ENCODE data around the gene ERN2. TPM values are rescaled to one million over a fixed set of nuclear protein-coding genes. Genes with fewer than 3 reads are reported as not detected.

Gene ERN2
- total RNA-seq, 1 experiment from 2014 or later: 2.1 TPM

DNA sequence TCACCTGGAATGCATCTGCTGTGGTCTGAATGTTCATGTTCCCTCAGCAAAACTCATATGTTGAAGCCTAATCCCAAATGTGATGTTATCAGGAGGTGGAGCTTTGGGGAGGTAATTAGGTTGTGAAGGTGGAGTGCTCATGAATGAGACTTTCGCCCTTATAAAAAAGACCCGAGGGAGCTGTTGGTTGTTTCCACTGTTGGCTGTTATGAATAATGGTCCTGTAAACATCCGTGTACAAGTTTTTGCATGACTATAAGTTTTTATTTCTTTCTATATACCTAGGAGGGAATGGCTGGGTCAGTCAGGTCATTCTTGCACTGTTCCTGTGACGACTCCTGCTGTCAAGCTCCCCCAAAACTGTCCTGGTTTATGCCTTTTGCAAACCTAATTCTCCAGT lies 32.2 kb upstream of the ERN2 start:
- no peak overlapping the region for H3K27ac Mint-ChIP-seq
- H3K27ac ChIP-seq (ENCODE audit: insufficient read length, low read depth, low read length): no peak overlapping the region
- H4K5ac ChIP-seq (ENCODE audit: insufficient read length, low read depth, low read length): no peak overlapping the region
- H2AFZ ChIP-seq (ENCODE audit: low read length): no peak overlapping the region
- H2BK5ac ChIP-seq (ENCODE audit: insufficient read length, low read length): no peak overlapping the region
- H3K79me2 ChIP-seq (ENCODE audit: insufficient read depth, low read length): no peaks in the 10 kb centered on the region
- no peaks in the 10 kb centered on the region for H3K79me1 ChIP-seq (ENCODE audit: insufficient read depth, low read depth, low read length, poor library complexity, severe bottlenecking)
- H2BK20ac ChIP-seq (ENCODE audit: low read depth, low read length, poor library complexity, severe bottlenecking): no peak overlapping the region
- no peaks in the 10 kb centered on the region for H3K9me3 Mint-ChIP-seq
- no peak overlapping the region for H3K9ac ChIP-seq (ENCODE audit: extremely low read depth, insufficient read length, low read length)
- no peak overlapping the region for H3K23ac ChIP-seq (ENCODE audit: insufficient read length, low read depth, low read length)
- H3K27me3 ChIP-seq (ENCODE audit: insufficient read depth, low read length): no peaks in the 10 kb centered on the region
- H3K27me3 Mint-ChIP-seq (ENCODE audit: low read depth): peaks cover 24% of the 10 kb centered on the region
- H3K4me3 Mint-ChIP-seq: no peak overlapping the region
- no peak overlapping the region for H4K91ac ChIP-seq (ENCODE audit: insufficient read length, low read depth, low read length)
- whole genome bisulfite sequencing (ENCODE audit: extremely low coverage, insufficient read length, low lambda C conversion rate): no CpG with 5 or more reads among the region's 4 CpGs
- no peak overlapping the region for H2BK12ac ChIP-seq (ENCODE audit: insufficient read length, low read depth, low read length)
- H2AK5ac ChIP-seq (ENCODE audit: insufficient read length, low read length): no peak overlapping the region
- H3T11ph ChIP-seq (ENCODE audit: low read length): no peak overlapping the region
- no peaks in the 10 kb centered on the region for H4K20me1 ChIP-seq (ENCODE audit: control insufficient read depth, insufficient read depth, insufficient read length)
- TF ChIP-seq, protein P1, sequence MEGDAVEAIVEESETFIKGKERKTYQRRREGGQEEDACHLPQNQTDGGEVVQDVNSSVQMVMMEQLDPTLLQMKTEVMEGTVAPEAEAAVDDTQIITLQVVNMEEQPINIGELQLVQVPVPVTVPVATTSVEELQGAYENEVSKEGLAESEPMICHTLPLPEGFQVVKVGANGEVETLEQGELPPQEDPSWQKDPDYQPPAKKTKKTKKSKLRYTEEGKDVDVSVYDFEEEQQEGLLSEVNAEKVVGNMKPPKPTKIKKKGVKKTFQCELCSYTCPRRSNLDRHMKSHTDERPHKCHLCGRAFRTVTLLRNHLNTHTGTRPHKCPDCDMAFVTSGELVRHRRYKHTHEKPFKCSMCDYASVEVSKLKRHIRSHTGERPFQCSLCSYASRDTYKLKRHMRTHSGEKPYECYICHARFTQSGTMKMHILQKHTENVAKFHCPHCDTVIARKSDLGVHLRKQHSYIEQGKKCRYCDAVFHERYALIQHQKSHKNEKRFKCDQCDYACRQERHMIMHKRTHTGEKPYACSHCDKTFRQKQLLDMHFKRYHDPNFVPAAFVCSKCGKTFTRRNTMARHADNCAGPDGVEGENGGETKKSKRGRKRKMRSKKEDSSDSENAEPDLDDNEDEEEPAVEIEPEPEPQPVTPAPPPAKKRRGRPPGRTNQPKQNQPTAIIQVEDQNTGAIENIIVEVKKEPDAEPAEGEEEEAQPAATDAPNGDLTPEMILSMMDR (conservative IDR thresholded peaks at IDR 0.05): no peak
- H3K23me2 ChIP-seq (ENCODE audit: insufficient read length, low read depth, low read length, poor library complexity, severe bottlenecking): no peaks in the 10 kb centered on the region
- DNase-seq: no peak
- no peak overlapping the region for H2BK15ac ChIP-seq (ENCODE audit: low read depth, low read length)
- no peak overlapping the region for H3K18ac ChIP-seq (ENCODE audit: insufficient read length, low read depth, low read length)
- H4K8ac ChIP-seq (replicated peaks; ENCODE audit: insufficient read length, low read depth, low read length): no peak overlapping the region
- H2BK120ac ChIP-seq (ENCODE audit: low read depth, low read length, poor library complexity, severe bottlenecking): no peak overlapping the region
- H3K4ac ChIP-seq (ENCODE audit: low read depth, low read length): no peak overlapping the region
- H3K9me3 ChIP-seq (ENCODE audit: control insufficient read depth, low read depth, low read length): no peaks in the 10 kb centered on the region
- H3K36me3 Mint-ChIP-seq (ENCODE audit: insufficient read depth in 1 of 3, low read depth in 3 of 3): no peaks in the 10 kb centered on the region
- H3K56ac ChIP-seq (ENCODE audit: insufficient read length, low read depth, low read length): no peak overlapping the region
- H3K4me1 ChIP-seq (ENCODE audit: insufficient read depth, low read length): no peaks in the 10 kb centered on the region; the same call in 1 of the 2 replicates
- H3K14ac ChIP-seq (ENCODE audit: insufficient read depth, low read length): no peak overlapping the region
- H3K4me2 ChIP-seq (ENCODE audit: insufficient read depth, insufficient read length, low read length): no peak overlapping the region
- H3K4me1 Mint-ChIP-seq: peaks cover 3 to 6% of the 10 kb centered on the region in 2 experiments; a peak in 2 of 4 replicates
